Measurements from ENCODE around the gene CD58.

DNA sequence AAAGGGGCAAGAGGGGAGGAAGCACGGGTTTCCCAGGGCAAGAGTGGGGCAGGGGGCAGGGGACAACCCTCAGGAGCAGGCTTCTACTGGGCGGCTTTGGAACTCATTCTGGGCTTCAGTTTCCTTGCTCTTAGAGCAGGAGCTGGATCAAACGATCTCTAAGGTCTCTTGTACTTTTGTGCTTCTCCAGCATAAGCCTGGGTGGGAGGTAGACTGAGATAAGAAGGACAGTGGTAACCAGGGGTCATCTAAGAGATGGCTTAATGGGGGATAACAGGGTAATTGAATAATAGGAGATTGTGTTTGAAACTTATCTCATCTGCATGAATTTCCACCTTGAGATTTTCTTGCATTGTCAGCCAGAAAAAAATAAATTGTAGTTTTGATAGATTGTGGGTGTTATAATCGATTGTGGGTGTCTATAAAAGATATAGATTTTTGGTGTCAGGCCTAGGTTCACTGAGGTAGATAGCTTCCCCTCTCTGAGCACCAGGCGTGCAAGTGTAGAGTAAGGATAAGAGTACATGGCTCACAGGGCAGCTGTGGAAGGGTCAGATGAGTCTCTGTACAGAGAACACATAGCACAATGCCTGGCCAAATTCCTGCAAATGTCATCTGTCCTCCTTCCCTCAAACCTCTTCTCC lies 68.0 kb downstream of the CD58 start:
- no peak for TF ChIP-seq POLR2A (IDR thresholded peaks at IDR 0.05; ENCODE audit: low read depth, low read length)
- no peak for TF ChIP-seq SPI1 (IDR thresholded peaks at IDR 0.05; ENCODE audit: low read depth, low read length)
- no peak for TF ChIP-seq TAF1 (IDR thresholded peaks at IDR 0.05; ENCODE audit: low read depth, low read length)
- no peak for TF ChIP-seq POLR2AphosphoS5 (IDR thresholded peaks at IDR 0.05; ENCODE audit: low read depth, low read length)
